MV-4-11 (cell line): Measurements from ENCODE around the gene ACOT8.

Experiments used
- DNase-seq: peaks from one replicate; lab custom pipeline; 2025; lab: John Stamatoyannopoulos, UW

ACOT8 gene

GRCh38 chr20:45792317-45793118 lies 64.7 kb downstream of the ACOT8 start:
- peak; percentile 75 for DNase-seq
